RWPE2 (cell line): Measurements from ENCODE around the gene SPECC1.
"Not testable (repeated sequence)": the region's sequence is repeated elsewhere in the genome, so short reads cannot be mapped to it uniquely, and the experiment has no call there.

Experiments used
- ATAC-seq: fragments of 200-7000 bp; cut with Tn5 transposase; 3 replicates; pipeline ENCODE4 v1.9.1; 2021; ENCODE audit warnings: low read depth
- DNase-seq: peaks from one replicate; pipeline ENCODE4 v3.0.0-alpha.2; 2020; ENCODE audit warnings: low spot score
- H3K27ac ChIP-seq: fragments of 450-650 bp; 2 replicates; pipeline ENCODE4 v1.5.1; 2017; ENCODE audit warnings: mild to moderate bottlenecking; ENCODE audit not compliant: poor library complexity, severe bottlenecking
- H3K27me3 ChIP-seq: fragments of 250-450 bp; sonication (Bioruptor Pico); 2 replicates; pipeline ENCODE4 v1.5.1; 2021; ENCODE audit warnings: mild to moderate bottlenecking, moderate library complexity; ENCODE audit not compliant: insufficient read depth, poor library complexity, severe bottlenecking
- H3K36me3 ChIP-seq: fragments of 250-450 bp; sonication (Bioruptor Pico); 2 replicates; pipeline ENCODE4 v1.5.1; 2020; ENCODE audit warnings: low read depth, mild to moderate bottlenecking, moderate library complexity
- H3K4me1 ChIP-seq: fragments of 250-450 bp; sonication (Bioruptor Pico); 2 replicates; pipeline ENCODE4 v1.5.1; 2021; ENCODE audit warnings: mild to moderate bottlenecking, moderate library complexity; ENCODE audit not compliant: insufficient read depth, poor library complexity, severe bottlenecking
- H3K4me3 ChIP-seq: fragments of 250-450 bp; sonication (Bioruptor Pico); 2 replicates; pipeline ENCODE4 v1.5.1; 2021; ENCODE audit warnings: mild to moderate bottlenecking, moderate library complexity; ENCODE audit not compliant: severe bottlenecking
- H3K9me3 ChIP-seq: fragments of 250-450 bp; sonication (Bioruptor Pico); 2 replicates; pipeline ENCODE4 v1.5.1; 2021; ENCODE audit warnings: mild to moderate bottlenecking, moderate library complexity; ENCODE audit not compliant: severe bottlenecking

SPECC1 gene

DNA sequence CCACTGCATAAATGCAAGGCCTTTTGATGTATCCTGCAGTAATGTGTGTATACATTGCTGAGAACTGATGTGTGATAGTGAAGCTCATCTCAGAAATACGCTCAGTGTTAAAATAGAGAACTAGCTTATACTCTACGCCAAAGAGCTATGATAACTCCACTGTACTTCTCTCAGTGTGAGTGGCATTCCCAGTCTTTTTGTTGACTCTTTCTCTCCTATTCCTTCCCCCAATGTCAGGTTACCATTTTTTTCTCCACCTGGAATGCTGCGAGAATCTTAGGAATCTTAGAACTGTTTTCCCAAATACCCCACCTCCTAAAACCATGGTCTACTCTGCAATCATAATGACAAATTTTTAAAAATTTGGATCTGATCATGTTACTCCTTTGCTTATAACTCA lies 342.2 kb downstream of the SPECC1 start:
- H3K4me3 ChIP-seq, H3K27me3 ChIP-seq, H3K4me1 ChIP-seq, DNase-seq, H3K9me3 ChIP-seq, ATAC-seq, H3K36me3 ChIP-seq, H3K27ac ChIP-seq: not testable (repeated sequence)

DNA sequence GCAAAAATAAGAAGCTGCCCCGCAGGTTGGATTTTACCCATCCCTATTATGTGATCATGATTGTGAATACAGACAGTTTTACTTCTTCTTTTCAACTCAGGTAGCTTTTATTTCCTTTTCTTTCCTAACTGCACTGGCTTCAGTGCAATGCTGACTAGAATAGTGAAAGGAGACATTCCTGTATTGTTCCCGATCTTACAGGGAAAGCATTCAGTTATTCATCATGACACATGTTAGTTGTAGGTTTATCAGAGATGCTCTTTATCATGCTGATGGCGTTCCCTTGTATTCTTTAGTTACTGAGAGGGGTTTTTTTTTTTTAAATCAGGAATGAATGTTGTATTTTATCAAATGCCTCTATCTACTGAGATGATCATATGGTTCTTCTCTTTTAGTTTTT lies 343.4 kb downstream of the SPECC1 start:
- not testable (repeated sequence) for H3K27ac ChIP-seq, DNase-seq, H3K4me3 ChIP-seq, H3K27me3 ChIP-seq, H3K4me1 ChIP-seq, H3K36me3 ChIP-seq, ATAC-seq, H3K9me3 ChIP-seq

GRCh38 chr17:20363846-20364245 lies 354.7 kb downstream of the SPECC1 start:
- H3K27ac ChIP-seq, H3K27me3 ChIP-seq, H3K4me1 ChIP-seq, H3K36me3 ChIP-seq, H3K9me3 ChIP-seq, DNase-seq, H3K4me3 ChIP-seq, ATAC-seq: not testable (repeated sequence)
